Measurements from ENCODE around the gene DPH1. TPM values are rescaled to one million over a fixed set of nuclear protein-coding genes. Genes with fewer than 3 reads are reported as not detected.

Gene DPH1
- total RNA-seq, 1 donor: 28.8 TPM

- no peak for DNase-seq (ENCODE audit: low read depth)
- no peak for TF ChIP-seq CTCF (IDR thresholded peaks at IDR 0.05; ENCODE audit: insufficient read depth, low read length)
- H3K4me3 ChIP-seq (ENCODE audit: low read depth, low read length): no peak overlapping the region
Measured at GRCh38 chr17:1992541-1992940, 37.4 kb upstream of the DPH1 start.

- no peak for TF ChIP-seq CTCF (IDR thresholded peaks at IDR 0.05; ENCODE audit: insufficient read depth, low read length)
- no peak overlapping the region for H3K4me3 ChIP-seq (ENCODE audit: low read depth, low read length)
- DNase-seq (ENCODE audit: low read depth): no peak
Measured at GRCh38 chr17:1994707-1995106, 35.2 kb upstream of the DPH1 start.

- DNase-seq (ENCODE audit: low read depth): no peak
- H3K4me3 ChIP-seq (ENCODE audit: low read depth, low read length): no peak overlapping the region
- no peak for TF ChIP-seq CTCF (IDR thresholded peaks at IDR 0.05; ENCODE audit: insufficient read depth, low read length)
Measured at GRCh38 chr17:1995321-1995892, 34.5 kb upstream of the DPH1 start.

- no peak for DNase-seq (ENCODE audit: low read depth)
- no peak overlapping the region for H3K4me3 ChIP-seq (ENCODE audit: low read depth, low read length)
- no peak for TF ChIP-seq CTCF (IDR thresholded peaks at IDR 0.05; ENCODE audit: insufficient read depth, low read length)
Measured at GRCh38 chr17:1995907-1996799, 33.8 kb upstream of the DPH1 start.

- no peak overlapping the region for H3K4me3 ChIP-seq (ENCODE audit: low read depth, low read length)
- DNase-seq (ENCODE audit: low read depth): no peak
- no peak for TF ChIP-seq CTCF (IDR thresholded peaks at IDR 0.05; ENCODE audit: insufficient read depth, low read length)
Measured at GRCh38 chr17:1996800-1997288, 33.1 kb upstream of the DPH1 start.

- TF ChIP-seq CTCF (IDR thresholded peaks at IDR 0.05; ENCODE audit: insufficient read depth, low read length): no peak
- no peak for DNase-seq (ENCODE audit: low read depth)
Measured at GRCh38 chr17:1997289-1997926, 32.5 kb upstream of the DPH1 start.

More at GRCh38 chr17:1997289-1997926, 32.5 kb upstream of the DPH1 start:
- H3K4me3 ChIP-seq (ENCODE audit: low read depth, low read length): no peak overlapping the region

Measured in fibroblast of the aortic adventitia (primary cell).